H1 (cell line): ENCODE measurements around the gene GTSE1. TPM values are rescaled to one million over a fixed set of nuclear protein-coding genes. Genes with fewer than 3 reads are reported as not detected.
A peak's percentile ranks its signal among the peaks of the same experiment; 100 is the strongest.

Experiments used
- CTCF ChIA-PET: fragments of 300-600 bp; sonication (Branson Sonifier 250); formaldehyde crosslinking; loops from one replicate; lab custom pipeline; 2021; ENCODE audit not compliant: partially characterized antibody; lab: Charles Lee
- POLR2A ChIA-PET: fragments of 300-600 bp; sonication (Branson Sonifier 250); formaldehyde crosslinking; loops from one replicate; lab custom pipeline; 2021; ENCODE audit warnings: inconsistent platforms; ENCODE audit not compliant: partially characterized antibody; lab: Charles Lee
- DNase-seq, 2 experiments: peaks; one replicate each; pipeline versions ENCODE4 v3.0.0 to v3.0.0-alpha.2; 2010 to 2022; ENCODE audit warnings: low spot score in 2 of 2, low read depth in 1 of 2, mixed read lengths in 1 of 2
- FAIRE-seq: peaks from 2 replicates; lab custom pipeline; 2011; peaks lifted over from hg19 to GRCh38; lab: Jason Lieb, UNC
- H2AFZ ChIP-seq: 2 replicates; pipeline ENCODE4 v1.8.1; 2012; ENCODE audit warnings: low read length, inconsistent platforms
- H2AK5ac ChIP-seq: 2 replicates; pipeline ENCODE4 v1.6.1; 2013; ENCODE audit warnings: low read depth, low read length
- H2BK120ac ChIP-seq: replicated peaks from 2 replicates; pipeline ENCODE3; 2013; ENCODE audit warnings: low read depth, low read length, inconsistent platforms
- H2BK12ac ChIP-seq: 2 replicates; pipeline ENCODE4 v1.6.1; 2013; ENCODE audit warnings: low read depth, low read length
- H2BK15ac ChIP-seq: 2 replicates; pipeline ENCODE4 v1.6.1; 2013; ENCODE audit warnings: low read length
- H2BK20ac ChIP-seq: 2 replicates; pipeline ENCODE4 v1.6.1; 2013; ENCODE audit warnings: low read length
- H2BK5ac ChIP-seq: 2 replicates; pipeline ENCODE4 v1.6.1; 2013; ENCODE audit warnings: low read depth, low read length
- H3K14ac ChIP-seq: 2 replicates; pipeline ENCODE4 v1.6.1; 2013; ENCODE audit warnings: inconsistent platforms; ENCODE audit not compliant: insufficient read length
- H3K18ac ChIP-seq: 2 replicates; pipeline ENCODE4 v1.6.1; 2013; ENCODE audit warnings: low read length; ENCODE audit errors: extremely low read depth
- H3K23ac ChIP-seq: 2 replicates; pipeline ENCODE4 v1.6.1; 2013; ENCODE audit warnings: inconsistent platforms; ENCODE audit not compliant: insufficient read length
- H3K23me2 ChIP-seq: 2 replicates; pipeline ENCODE4 v1.6.1; 2013; ENCODE audit warnings: low read depth, low read length
- H3K27ac ChIP-seq: 2 replicates; pipeline ENCODE4 v1.6.1; 2011; ENCODE audit warnings: low read depth, low read length, inconsistent platforms
- H3K27me3 ChIP-seq, 4 experiments: replicated peaks in 1 of 4; 1 replicate in 1 of 4; 2 replicates in 3 of 4; pipeline versions ENCODE4 v1.6.1 to v1.8.1; 2011 to 2013; ENCODE audit warnings: low read length in 3 of 4, mild to moderate bottlenecking in 3 of 4, inconsistent platforms in 2 of 4, mixed read lengths in 2 of 4, moderate library complexity in 1 of 4; ENCODE audit not compliant: control insufficient read depth in 3 of 4, insufficient read depth in 3 of 4; ENCODE audit errors: extremely low read depth in 1 of 4
- H3K36me3 ChIP-seq, 4 experiments: 2 replicates each; pipeline versions ENCODE4 v1.6.1 to v1.8.1; 2011 to 2013; ENCODE audit warnings: mild to moderate bottlenecking in 4 of 4, low read length in 3 of 4, moderate library complexity in 2 of 4, control low read depth in 1 of 4, inconsistent platforms in 1 of 4; ENCODE audit not compliant: insufficient read depth in 4 of 4, control insufficient read depth in 2 of 4
- H3K4ac ChIP-seq: replicated peaks from 2 replicates; pipeline ENCODE3; 2013; ENCODE audit warnings: low read length, low read depth, mixed read lengths, inconsistent platforms; ENCODE audit not compliant: insufficient read length
- H3K4me1 ChIP-seq, 4 experiments: replicated peaks in 1 of 4; 1 replicate in 1 of 4; 2 replicates in 3 of 4; pipeline versions ENCODE4 v1.6.1 to v1.8.1; 2011 to 2013; ENCODE audit warnings: low read length in 3 of 4, inconsistent platforms in 2 of 4, mixed read lengths in 1 of 4; ENCODE audit not compliant: insufficient read depth in 4 of 4, control insufficient read depth in 3 of 4
- H3K4me2 ChIP-seq, 2 experiments: 2 replicates each; pipeline versions ENCODE4 v1.6.1 to v1.8.1; 2011 to 2013; ENCODE audit warnings: low read depth in 2 of 2, low read length in 2 of 2, control low read depth in 1 of 2, inconsistent platforms in 1 of 2, mild to moderate bottlenecking in 1 of 2; ENCODE audit not compliant: insufficient read depth in 1 of 2
- H3K4me3 ChIP-seq, 4 experiments: fragments of 200-600, 300-600 bp in 1 of 4; sonication (generic), shearing (Covaris generic), sonication (Bioruptor Twin) in 1 of 4; 2 replicates each; pipeline versions ENCODE4 v1.5.1 to v1.8.1; 2011 to 2016; ENCODE audit warnings: low read length in 4 of 4, low read depth in 3 of 4, control low read depth in 2 of 4, inconsistent platforms in 2 of 4, mild to moderate bottlenecking in 2 of 4, mixed read lengths in 1 of 4, moderate library complexity in 1 of 4; ENCODE audit not compliant: insufficient read depth in 2 of 4; ENCODE audit errors: extremely low read depth in 1 of 4
- H3K56ac ChIP-seq: replicated peaks from 2 replicates; pipeline ENCODE3; 2013; ENCODE audit warnings: low read depth, mild to moderate bottlenecking, mixed read lengths, low read length, inconsistent platforms; ENCODE audit not compliant: insufficient read length
- H3K79me1 ChIP-seq: 2 replicates; pipeline ENCODE4 v1.6.1; 2013; ENCODE audit warnings: low read depth, low read length, control low read depth
- H3K79me2 ChIP-seq, 2 experiments: 2 replicates each; pipeline versions ENCODE4 v1.6.1 to v1.8.1; 2012 to 2013; ENCODE audit warnings: low read length in 2 of 2, mild to moderate bottlenecking in 2 of 2, inconsistent platforms in 1 of 2; ENCODE audit not compliant: insufficient read depth in 2 of 2, control insufficient read depth in 1 of 2
- H3K9ac ChIP-seq, 4 experiments: replicated peaks in 1 of 4; 1 replicate in 1 of 4; 2 replicates in 3 of 4; pipeline versions ENCODE4 v1.6.1 to v1.8.1; 2011 to 2013; ENCODE audit warnings: low read depth in 3 of 4, low read length in 3 of 4, control low read depth in 2 of 4, mild to moderate bottlenecking in 2 of 4, moderate library complexity in 2 of 4, inconsistent platforms in 1 of 4; ENCODE audit errors: extremely low read depth in 1 of 4
- H3K9me3 ChIP-seq, 2 experiments: 2 replicates each; pipeline versions ENCODE4 v1.6.1 to v1.8.1; 2012 to 2013; ENCODE audit warnings: mild to moderate bottlenecking in 2 of 2, moderate library complexity in 2 of 2, control low read depth in 1 of 2, inconsistent platforms in 1 of 2, low read depth in 1 of 2, low read length in 1 of 2, mixed read lengths in 1 of 2; ENCODE audit not compliant: insufficient read depth in 2 of 2
- H4K20me1 ChIP-seq, 2 experiments: replicated peaks in 1 of 2; 2 replicates each; pipeline versions ENCODE3 to v1.8.1; 2011 to 2013; ENCODE audit warnings: inconsistent platforms in 2 of 2, low read length in 2 of 2, mild to moderate bottlenecking in 1 of 2; ENCODE audit not compliant: insufficient read depth in 2 of 2, control insufficient read depth in 1 of 2
- H4K5ac ChIP-seq: 2 replicates; pipeline ENCODE4 v1.6.1; 2013; ENCODE audit warnings: low read length, low read depth, mixed read lengths, inconsistent platforms; ENCODE audit not compliant: insufficient read length
- H4K8ac ChIP-seq: 2 replicates; pipeline ENCODE4 v1.8.0; 2013; ENCODE audit warnings: mild to moderate bottlenecking, moderate library complexity, low read length, inconsistent platforms; ENCODE audit not compliant: insufficient read depth; ENCODE audit errors: extremely low read depth
- H4K91ac ChIP-seq: replicated peaks from 2 replicates; pipeline ENCODE3; 2013; ENCODE audit warnings: low read length, mixed read lengths, inconsistent platforms; ENCODE audit not compliant: insufficient read length
- KDM4A ChIP-seq: IDR thresholded peaks from one replicate; pipeline ENCODE4 v1.7.1; 2012; ENCODE audit warnings: low read depth, mild to moderate bottlenecking, moderate library complexity, low read length, inconsistent platforms; ENCODE audit not compliant: severe bottlenecking
- MAFK ChIP-seq: IDR thresholded peaks from 2 replicates; pipeline ENCODE4 v1.6.1; 2012; ENCODE audit warnings: low read depth, mild to moderate bottlenecking, improper control_type of control experiment, low read length
- RBBP5 ChIP-seq: IDR thresholded peaks from 2 replicates; pipeline ENCODE4 v1.7.1; 2012; ENCODE audit warnings: low read depth, mild to moderate bottlenecking, inconsistent platforms, low read length, moderate library complexity, borderline replicate concordance
- SIX5 ChIP-seq: IDR thresholded peaks from 2 replicates; pipeline ENCODE4 v1.6.1; 2011; ENCODE audit warnings: mild to moderate bottlenecking, low read depth, low read length
- SUZ12 ChIP-seq: fragments of 200-600 bp; sonication (generic); IDR thresholded peaks from 2 replicates; pipeline ENCODE4 v1.6.1; 2012; ENCODE audit warnings: mild to moderate bottlenecking, inconsistent platforms, low read length, moderate library complexity, mixed read lengths
- TBP ChIP-seq: IDR thresholded peaks from 2 replicates; pipeline ENCODE4 v1.6.1; 2011; ENCODE audit warnings: low read depth, low read length, improper control_type of control experiment
- ZNF274 ChIP-seq: IDR thresholded peaks from 2 replicates; pipeline ENCODE4 v1.7.0; 2012; ENCODE audit warnings: low read length, borderline replicate concordance; ENCODE audit errors: extremely low read depth
- WGBS, 2 experiments: shearing (Covaris generic) in 1 of 2; methylation state at CpG; one replicate each; pipeline versions ENCODE4 v1.1.6 to v1.1.7; 2013 to 2015; ENCODE audit warnings: low lambda C conversion rate in 2 of 2, mixed read lengths in 2 of 2, inconsistent platforms in 1 of 2, low coverage in 1 of 2, missing lambda C conversion rate in 1 of 2; ENCODE audit not compliant: insufficient replicate concordance in 2 of 2, insufficient coverage in 1 of 2, insufficient read length in 1 of 2; ENCODE audit errors: extremely low coverage in 1 of 2, missing lambda C conversion rate in 1 of 2; 5-methylcytosine and 5-hydroxymethylcytosine counted together
- polyA plus RNA-seq, 7 experiments: library from polyadenylated mRNA; depleted of rRNA in 3 of 7; stranded (reverse) in 5 of 7; unstranded in 2 of 7; fragments of >200 nt in 5 of 7; fragments of 200-250 nt in 2 of 7; gene quantifications; 1 replicate in 5 of 7; 2 replicates in 1 of 7; 4 replicates in 1 of 7; pipeline versions ENCODE4 v1.2.1 to v1.2.3, GENCODE V29; 2011 to 2013; ENCODE audit warnings: missing spikeins in 2 of 7, mixed read lengths in 2 of 7
- total RNA-seq: library from RNA; stranded (reverse); fragmentation: NEBNext Ultra II Directional; extraction: Animal tissue kit (Norgen Biotek cat#: 25700); gene quantifications from 2 replicates; pipeline ENCODE4 v1.2.1, GENCODE V29; 2021
- TF ChIP-seq, protein P1 (sequence below): IDR thresholded peaks from 2 replicates; pipeline ENCODE4 v1.6.1; 2012; ENCODE audit warnings: inconsistent platforms
- TF ChIP-seq, protein P2 (sequence below): IDR thresholded peaks from 2 replicates; pipeline ENCODE4 v1.6.1; 2012; ENCODE audit warnings: low read length, inconsistent platforms

GTSE1 gene
- total and polyA plus RNA-seq, 2 of the 8 experiments (the other 6 are each of a cell fraction or from before 2014, with no cell fraction given): 17.5 to 38.6 TPM

DNA sequence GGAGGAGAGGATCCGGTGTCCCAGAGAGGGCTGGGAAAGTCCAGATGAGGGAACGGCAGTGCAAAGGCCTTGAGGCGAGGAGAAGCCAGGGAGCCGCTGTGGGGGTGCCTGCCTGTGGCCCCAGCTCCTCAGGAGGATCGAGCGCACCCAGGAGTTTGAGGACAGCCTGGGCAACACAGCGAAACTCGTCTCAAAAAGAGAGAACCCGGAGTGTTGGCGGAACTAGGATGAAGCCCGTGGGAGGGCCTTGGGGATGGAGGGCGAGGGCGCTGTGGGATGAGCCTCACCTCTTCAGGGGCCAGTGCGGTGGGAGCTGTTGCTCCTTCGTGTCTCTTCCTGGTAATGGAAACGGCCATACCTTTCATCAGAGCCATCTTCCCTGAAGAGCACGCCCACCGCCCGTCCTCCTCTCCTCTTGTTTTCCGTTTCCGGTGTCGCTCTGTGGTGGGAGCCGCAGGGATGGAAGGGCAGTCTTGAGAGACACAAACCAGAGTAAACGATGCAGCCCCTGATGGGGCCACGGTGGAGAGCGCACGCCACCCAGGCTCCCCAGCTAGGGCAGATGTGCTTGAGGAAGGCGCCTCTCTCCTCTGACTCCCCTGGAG is 54.6 kb downstream of the GTSE1 start:
- H3K36me3 ChIP-seq: peaks cover 25 to 73% (median 68%) of the 10 kb centered on the region in 4 experiments
- no peak overlapping the region for H3K4me2 ChIP-seq
- no peak overlapping the region for H2BK120ac ChIP-seq
- no peak for FAIRE-seq
- WGBS, 2 experiments: 97% methylated on average over 28 of the region's 28 CpGs; no CpG with 5 or more reads in 1 of the 2 experiments
- TF ChIP-seq RBBP5: no peak
- no peak for TF ChIP-seq SUZ12
- TF ChIP-seq, protein P1, sequence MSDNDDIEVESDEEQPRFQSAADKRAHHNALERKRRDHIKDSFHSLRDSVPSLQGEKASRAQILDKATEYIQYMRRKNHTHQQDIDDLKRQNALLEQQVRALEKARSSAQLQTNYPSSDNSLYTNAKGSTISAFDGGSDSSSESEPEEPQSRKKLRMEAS: no peak
- TF ChIP-seq TBP: no peak
- no peak for TF ChIP-seq ZNF274
- TF ChIP-seq, protein P2, sequence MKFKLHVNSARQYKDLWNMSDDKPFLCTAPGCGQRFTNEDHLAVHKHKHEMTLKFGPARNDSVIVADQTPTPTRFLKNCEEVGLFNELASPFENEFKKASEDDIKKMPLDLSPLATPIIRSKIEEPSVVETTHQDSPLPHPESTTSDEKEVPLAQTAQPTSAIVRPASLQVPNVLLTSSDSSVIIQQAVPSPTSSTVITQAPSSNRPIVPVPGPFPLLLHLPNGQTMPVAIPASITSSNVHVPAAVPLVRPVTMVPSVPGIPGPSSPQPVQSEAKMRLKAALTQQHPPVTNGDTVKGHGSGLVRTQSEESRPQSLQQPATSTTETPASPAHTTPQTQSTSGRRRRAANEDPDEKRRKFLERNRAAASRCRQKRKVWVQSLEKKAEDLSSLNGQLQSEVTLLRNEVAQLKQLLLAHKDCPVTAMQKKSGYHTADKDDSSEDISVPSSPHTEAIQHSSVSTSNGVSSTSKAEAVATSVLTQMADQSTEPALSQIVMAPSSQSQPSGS: no peak
- no peak for TF ChIP-seq KDM4A
- no peak for TF ChIP-seq MAFK
- TF ChIP-seq SIX5: no peak
- H4K5ac ChIP-seq: no peak overlapping the region
- peaks cover 19 to 33% of the 10 kb centered on the region in 2 experiments for H4K20me1 ChIP-seq
- DNase-seq: no peak
- H2BK5ac ChIP-seq: no peak overlapping the region
- no peak overlapping the region for H3K23ac ChIP-seq
- no peak overlapping the region for H2AK5ac ChIP-seq
- no peak overlapping the region for H3K56ac ChIP-seq
- no peak overlapping the region for H3K14ac ChIP-seq
- H3K18ac ChIP-seq: no peak overlapping the region
- no peak overlapping the region for H3K4ac ChIP-seq
- no peaks in the 10 kb centered on the region for H3K4me1 ChIP-seq
- ChIA-PET POLR2A (interaction anchor here (1.4 to 2.3 kb wide), 4 partner anchors 7 to 13 kb away, joined by 3 to 9 read pairs (median 5); no protein-coding TSS in a partner anchor), CTCF (interaction anchor here (1.6 to 2.3 kb wide), 2 partner anchors 17 to 213 kb away, joined by 6 read pairs; no protein-coding TSS in a partner anchor)
- no peak overlapping the region for H2AFZ ChIP-seq
- H3K27ac ChIP-seq: no peak overlapping the region
- no peak overlapping the region for H2BK20ac ChIP-seq
- no peak overlapping the region for H2BK12ac ChIP-seq
- no peaks in the 10 kb centered on the region; a peak in 1 of 4 replicates for H3K79me2 ChIP-seq
- no peaks in the 10 kb centered on the region for H3K9me3 ChIP-seq
- peak overlapping the region; percentile 17; the same call in 1 of the 2 replicates for H4K8ac ChIP-seq
- H3K23me2 ChIP-seq: no peaks in the 10 kb centered on the region
- H3K79me1 ChIP-seq: peaks cover 7% of the 10 kb centered on the region
- no peak overlapping the region for H4K91ac ChIP-seq
- H3K4me3 ChIP-seq: no peak overlapping the region
- H3K27me3 ChIP-seq: no peaks in the 10 kb centered on the region
- no peak overlapping the region for H2BK15ac ChIP-seq
- H3K9ac ChIP-seq: no peak overlapping the region
